GM19324 (cell line): Measurements from ENCODE around the gene METTL26.

Source experiments
- ATAC-seq: cut with Tn5 transposase; IDR thresholded peaks from one replicate; pipeline ENCODE4 v1.9.1; 2021; ENCODE audit warnings: mild to moderate bottlenecking, moderate library complexity; ENCODE audit not compliant: unreplicated experiment, low FRiP score

METTL26 gene

GRCh38 chr16:641326-642188 lies 5.5 kb upstream of the METTL26 start, which contains the start of gene MCRIP2:
Gene MCRIP2 (plus strand): TSS chr16:641828. CDS start chr16:641992, 164 bp downstream.
- peak; percentile 57 for ATAC-seq

DNA sequence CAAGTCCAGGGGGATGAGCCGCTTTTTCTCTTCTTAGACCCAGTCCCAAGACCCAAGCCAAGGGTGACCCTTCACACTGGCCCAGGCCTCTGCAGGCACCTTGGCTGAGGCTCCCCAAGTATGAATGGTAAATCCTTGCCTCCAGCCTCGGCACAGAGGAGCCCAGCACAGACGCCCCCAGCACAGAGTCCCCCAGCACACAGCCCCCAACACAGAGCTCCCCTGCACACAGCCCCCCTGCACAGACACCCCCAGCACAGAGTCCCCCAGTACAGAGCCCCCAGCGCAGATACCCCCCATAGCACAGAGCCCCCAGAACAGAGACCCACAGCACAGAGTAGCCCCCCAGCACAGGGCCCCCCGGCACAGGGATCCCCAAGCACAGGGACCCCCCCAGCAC lies 4.5 kb upstream of the METTL26 start:
- ATAC-seq, result no peak

DNA sequence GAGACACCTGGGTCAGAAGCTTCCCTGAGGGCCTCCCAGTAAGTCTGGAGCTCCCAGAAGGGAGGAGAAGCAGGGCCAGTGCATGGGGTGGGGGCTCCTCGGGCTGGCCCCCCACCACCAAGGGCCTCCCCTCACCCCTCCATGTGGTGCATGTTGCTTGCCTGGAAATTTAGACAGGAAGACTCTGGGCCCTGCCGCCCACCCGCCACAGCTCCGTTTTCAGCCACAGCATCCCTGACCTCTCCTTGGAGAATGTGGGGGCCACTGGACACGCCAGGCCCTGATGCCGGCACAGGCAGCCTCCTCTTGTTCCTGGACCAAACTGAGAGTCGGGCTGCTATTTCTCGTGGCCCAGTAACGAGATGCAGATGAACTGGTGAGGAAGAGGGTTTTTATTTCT lies 2.7 kb upstream of the METTL26 start:
- no peak for ATAC-seq

GRCh38 chr16:638034-638543 lies 2.0 kb upstream of the METTL26 start:
- no peak for ATAC-seq

GRCh38 chr16:637081-638018 lies 1.2 kb upstream of the METTL26 start:
- ATAC-seq, result no peak

DNA sequence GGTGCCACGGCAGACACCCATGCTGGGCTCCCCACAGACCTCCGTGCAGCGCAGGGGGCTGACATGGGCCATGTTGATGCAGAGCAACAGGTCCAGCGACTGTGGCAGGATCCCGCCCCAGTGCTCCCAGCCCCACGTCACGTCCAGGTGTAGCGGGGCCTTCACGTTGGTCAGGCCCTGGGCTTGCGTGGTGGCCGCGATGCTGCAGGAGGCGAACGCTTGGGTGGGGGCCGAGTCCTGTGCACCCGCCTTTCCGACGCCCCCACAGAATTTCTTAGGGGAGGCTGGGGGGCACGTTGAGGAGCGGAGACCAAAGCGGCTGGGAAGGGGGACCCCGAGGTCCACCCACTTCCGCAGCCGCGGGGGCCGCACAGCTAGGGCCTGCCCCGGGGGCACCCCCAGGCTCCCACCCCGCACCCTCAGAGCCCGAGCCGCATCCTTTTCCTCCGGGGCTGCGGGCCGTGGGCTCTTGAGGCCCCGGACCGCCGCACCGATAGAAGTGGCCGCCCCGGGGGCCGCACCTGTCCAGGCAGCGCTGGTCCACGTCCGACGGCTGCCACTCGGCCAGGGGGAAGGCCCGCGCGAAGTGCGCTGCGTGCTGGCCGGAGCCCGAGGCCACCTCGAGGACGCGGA lies 416 bp downstream of the METTL26 start:
- no peak for ATAC-seq

DNA sequence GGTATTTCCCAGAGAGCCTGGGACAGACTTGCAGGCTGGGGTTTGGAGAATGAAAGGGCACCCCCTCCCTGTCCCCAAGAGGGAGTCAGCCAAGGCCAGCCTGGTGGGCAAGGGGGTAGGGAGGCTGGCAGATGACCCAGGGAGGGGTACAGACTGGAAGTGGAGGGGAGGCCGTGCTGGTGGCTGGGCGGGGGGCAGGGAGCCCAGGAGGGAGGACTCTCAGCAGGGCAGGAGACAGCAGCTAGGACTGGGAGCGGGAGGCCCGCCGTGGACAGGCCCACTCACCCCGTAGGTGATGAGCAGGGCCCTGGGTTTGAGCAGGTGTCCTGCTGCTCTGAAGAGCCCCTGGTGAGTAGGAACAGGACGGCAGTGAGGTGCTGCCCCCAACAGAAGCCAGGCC lies 1.1 kb downstream of the METTL26 start:
- ATAC-seq, result no peak

DNA sequence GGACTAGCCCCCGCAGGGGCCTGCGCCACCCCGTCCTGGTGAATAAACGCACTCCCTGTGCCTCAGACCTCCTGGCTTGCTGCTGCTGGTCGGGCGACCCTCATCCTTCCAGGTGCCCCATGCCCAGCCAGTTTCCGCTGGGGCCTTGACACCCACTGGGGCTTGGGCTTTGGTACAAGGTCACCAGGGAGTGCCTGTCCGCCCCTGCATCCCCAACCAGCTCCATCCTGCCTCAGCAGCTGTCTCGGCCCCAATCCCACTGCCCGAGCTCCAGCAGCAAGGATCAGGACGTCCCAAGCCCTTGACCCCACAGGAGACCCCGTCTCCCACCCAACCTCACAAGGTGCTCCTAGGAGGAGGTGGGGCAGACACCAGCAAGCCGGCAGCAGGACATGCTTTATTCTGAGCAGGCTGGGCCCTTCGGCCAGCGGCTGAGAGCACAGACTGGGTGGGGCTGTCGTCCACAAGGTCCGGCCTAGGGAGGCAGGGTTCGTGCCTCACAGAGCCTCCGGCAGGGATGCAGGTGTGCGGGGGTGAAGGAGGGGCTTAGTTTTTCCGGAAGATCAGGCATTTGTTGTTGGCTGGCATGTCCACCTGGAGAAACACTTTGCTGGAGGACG lies 1.9 kb downstream of the METTL26 start:
- no peak for ATAC-seq

DNA sequence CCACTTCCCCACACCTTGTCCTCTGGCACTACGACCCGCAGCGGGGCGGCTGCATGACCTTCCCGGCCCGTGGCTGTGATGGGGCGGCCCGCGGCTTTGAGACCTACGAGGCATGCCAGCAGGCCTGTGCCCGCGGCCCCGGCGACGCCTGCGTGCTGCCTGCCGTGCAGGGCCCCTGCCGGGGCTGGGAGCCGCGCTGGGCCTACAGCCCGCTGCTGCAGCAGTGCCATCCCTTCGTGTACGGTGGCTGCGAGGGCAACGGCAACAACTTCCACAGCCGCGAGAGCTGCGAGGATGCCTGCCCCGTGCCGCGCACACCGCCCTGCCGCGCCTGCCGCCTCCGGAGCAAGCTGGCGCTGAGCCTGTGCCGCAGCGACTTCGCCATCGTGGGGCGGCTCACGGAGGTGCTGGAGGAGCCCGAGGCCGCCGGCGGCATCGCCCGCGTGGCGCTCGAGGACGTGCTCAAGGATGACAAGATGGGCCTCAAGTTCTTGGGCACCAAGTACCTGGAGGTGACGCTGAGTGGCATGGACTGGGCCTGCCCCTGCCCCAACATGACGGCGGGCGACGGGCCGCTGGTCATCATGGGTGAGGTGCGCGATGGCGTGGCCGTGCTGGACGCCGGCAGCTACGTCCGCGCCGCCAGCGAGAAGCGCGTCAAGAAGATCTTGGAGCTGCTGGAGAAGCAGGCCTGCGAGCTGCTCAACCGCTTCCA lies 2.6 kb downstream of the METTL26 start:
- no peak for ATAC-seq

DNA sequence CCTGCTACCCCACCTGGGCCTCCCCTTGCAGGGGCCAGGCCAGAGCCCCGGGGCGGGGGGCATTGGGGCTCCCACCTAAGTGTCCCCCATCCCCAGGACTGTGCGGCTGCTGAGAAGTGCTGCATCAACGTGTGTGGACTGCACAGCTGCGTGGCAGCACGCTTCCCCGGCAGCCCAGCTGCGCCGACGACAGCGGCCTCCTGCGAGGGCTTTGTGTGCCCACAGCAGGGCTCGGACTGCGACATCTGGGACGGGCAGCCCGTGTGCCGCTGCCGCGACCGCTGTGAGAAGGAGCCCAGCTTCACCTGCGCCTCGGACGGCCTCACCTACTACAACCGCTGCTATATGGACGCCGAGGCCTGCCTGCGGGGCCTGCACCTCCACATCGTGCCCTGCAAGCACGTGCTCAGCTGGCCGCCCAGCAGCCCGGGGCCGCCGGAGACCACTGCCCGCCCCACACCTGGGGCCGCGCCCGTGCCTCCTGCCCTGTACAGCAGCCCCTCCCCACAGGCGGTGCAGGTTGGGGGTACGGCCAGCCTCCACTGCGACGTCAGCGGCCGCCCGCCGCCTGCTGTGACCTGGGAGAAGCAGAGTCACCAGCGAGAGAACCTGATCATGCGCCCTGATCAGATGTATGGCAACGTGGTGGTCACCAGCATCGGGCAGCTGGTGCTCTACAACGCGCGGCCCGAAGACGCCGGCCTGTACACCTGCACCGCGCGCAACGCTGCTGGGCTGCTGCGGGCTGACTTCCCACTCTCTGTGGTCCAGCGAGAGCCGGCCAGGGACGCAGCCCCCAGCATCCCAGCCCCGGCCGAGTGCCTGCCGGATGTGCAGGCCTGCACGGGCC lies 3.4 kb downstream of the METTL26 start:
- no peak for ATAC-seq

DNA sequence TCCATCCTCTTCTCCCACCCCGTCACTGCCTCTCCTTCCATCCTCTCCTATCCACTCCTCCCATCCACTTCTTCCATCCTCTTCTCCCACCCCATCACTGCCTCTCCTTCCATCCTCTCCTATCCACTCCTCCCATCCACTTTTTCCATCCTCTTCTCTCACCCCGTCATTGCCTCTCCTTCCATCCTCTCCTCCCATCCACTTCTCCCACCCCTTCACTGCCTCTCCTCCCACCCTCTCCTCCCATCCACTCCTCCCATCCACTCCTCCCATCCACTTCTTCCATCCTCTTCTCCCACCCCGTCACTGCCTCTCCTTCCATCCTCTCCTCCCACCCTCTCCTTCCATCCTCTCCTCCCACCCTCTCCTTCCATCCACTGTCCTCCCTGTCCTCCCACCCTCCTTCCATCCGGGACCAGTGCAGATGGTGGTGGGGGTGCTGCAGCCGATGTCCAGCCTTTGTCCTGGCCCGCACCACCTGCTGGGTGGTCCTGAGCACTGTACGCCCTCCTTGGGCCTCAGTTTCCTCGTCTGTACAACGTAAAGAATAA lies 4.2 kb downstream of the METTL26 start:
- no peak for ATAC-seq

GRCh38 chr16:630815-631405 lies 5.2 kb downstream of the METTL26 start, which contains the start of gene WFIKKN1:
Gene WFIKKN1 (plus strand): TSS chr16:630985. CDS start chr16:631254, 269 bp downstream.
- ATAC-seq, result no peak

- ATAC-seq, result no peak
Measured at GRCh38 chr16:630249-630814, 5.8 kb downstream of the METTL26 start.

DNA sequence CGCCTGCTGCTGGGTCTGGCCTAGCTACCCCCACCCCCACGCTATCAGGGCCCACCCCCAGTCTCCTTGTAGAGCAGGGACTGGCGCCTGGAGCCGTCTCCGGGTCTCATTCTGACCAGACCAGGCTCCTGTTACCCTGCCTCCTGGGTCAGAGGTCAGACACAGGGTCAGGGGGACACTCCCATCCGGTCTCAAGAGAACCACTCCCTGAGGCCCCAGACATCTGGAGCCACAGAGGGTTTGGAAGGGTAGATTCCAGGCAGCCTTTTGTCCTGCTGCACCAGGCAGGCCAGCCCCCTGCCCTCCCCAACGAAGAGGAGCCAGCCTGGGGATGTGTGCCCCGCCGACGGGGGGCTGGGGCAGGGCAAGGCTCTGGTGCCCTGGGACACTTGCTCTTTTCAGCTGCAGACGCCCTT lies 6.3 kb downstream of the METTL26 start:
- no peak for ATAC-seq

DNA sequence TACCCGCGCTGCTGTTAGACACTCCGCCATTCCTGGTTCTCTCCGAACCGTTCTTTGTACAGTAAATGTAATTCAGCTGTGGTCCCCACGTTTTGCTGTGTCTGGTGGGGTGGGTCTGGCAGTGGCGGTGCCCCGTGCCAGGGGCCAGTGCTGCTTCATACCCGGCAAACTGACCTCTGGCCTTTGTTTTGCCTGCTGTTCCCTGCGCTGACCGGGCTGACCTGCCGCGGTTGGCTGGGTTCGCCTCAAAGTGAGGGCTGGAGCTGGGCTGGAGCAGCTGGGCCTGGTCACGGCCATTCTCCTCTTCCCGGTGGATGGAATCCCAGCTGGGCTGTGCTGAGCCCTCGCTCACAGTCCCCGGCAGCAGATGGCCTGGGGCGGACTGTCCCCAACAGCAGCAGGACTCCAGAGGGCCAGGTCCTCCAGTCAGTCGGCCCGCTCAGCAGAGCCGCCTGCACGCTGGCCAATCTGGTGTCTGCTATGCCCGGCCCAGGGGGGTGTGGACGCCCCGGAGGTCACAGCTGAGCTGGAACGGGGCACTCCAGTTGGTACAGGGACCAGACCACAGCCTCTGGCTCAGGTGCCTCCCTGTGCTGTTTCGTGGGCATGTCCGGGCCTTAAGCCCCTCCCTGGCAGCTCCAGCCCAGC lies 6.8 kb downstream of the METTL26 start:
- ATAC-seq, result no peak

- no peak for ATAC-seq
Measured at GRCh38 chr16:628321-629061, 7.6 kb downstream of the METTL26 start.
